Measurements from ENCODE around the gene CFAP45. TPM values are rescaled to one million over a fixed set of nuclear protein-coding genes. Genes with fewer than 3 reads are reported as not detected.

Gene CFAP45
- total RNA-seq, 2 donors from 2014 or later = 0.95 to 2.1 TPM

DNA sequence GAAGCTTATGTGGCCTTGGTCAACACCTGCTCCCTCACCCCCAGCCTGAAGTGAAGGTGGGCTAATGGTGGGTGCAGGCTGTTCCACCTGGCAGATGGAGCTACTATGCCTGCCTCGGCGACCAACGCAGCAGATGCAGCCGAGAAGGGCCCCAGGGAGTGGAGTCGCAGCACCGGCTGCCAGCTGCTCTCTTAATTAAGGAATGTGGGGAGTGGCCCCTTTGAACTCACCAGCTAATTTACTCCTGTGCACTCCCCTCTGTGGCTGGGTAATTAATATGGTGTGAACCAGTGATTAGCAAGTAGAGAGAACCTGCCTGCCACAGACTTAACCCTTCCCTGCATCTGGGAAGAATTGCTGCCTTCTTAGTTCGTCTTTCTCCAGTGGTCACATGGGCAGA, 76.6 kb downstream of the CFAP45 start:
- no peaks in the 10 kb centered on the region for H3K36me3 ChIP-seq
- H3K4me3 ChIP-seq = no peak overlapping the region
- no peak overlapping the region for H3K27ac ChIP-seq
- TF ChIP-seq, protein P1, sequence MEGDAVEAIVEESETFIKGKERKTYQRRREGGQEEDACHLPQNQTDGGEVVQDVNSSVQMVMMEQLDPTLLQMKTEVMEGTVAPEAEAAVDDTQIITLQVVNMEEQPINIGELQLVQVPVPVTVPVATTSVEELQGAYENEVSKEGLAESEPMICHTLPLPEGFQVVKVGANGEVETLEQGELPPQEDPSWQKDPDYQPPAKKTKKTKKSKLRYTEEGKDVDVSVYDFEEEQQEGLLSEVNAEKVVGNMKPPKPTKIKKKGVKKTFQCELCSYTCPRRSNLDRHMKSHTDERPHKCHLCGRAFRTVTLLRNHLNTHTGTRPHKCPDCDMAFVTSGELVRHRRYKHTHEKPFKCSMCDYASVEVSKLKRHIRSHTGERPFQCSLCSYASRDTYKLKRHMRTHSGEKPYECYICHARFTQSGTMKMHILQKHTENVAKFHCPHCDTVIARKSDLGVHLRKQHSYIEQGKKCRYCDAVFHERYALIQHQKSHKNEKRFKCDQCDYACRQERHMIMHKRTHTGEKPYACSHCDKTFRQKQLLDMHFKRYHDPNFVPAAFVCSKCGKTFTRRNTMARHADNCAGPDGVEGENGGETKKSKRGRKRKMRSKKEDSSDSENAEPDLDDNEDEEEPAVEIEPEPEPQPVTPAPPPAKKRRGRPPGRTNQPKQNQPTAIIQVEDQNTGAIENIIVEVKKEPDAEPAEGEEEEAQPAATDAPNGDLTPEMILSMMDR (IDR thresholded peaks at IDR 0.05) = no peak
- H3K27me3 ChIP-seq (replicated peaks; ENCODE audit: insufficient read depth) = no peaks in the 10 kb centered on the region
- no peaks in the 10 kb centered on the region for H3K4me1 ChIP-seq (ENCODE audit: control insufficient read depth in 1 of 2, low read depth in 2 of 2)
- no peaks in the 10 kb centered on the region for H3K9me3 ChIP-seq
- ATAC-seq (ENCODE audit: insufficient number of reproducible peaks, low FRiP score, low read depth) = no peak
- DNase-seq (ENCODE audit: low spot score) = no peak

Other genes starting within 250 kb of the CFAP45 start
- gene CRP, start 185.6 kb downstream of the CFAP45 start, total RNA-seq = not detected
- 100 to 1,000 TPM in 1 of 2 donors, 10 to 100 TPM in 1; 48.6 to 111 TPM for gene DUSP23, start 119.2 kb downstream of the CFAP45 start, total RNA-seq
- not detected for gene FCRL6, start 97.8 kb downstream of the CFAP45 start, total RNA-seq
- gene SLAMF8, start 73.3 kb downstream of the CFAP45 start, total RNA-seq = 1 to 10 TPM; 5.6 to 9.9 TPM
- not detected for gene VSIG8, start 37.5 kb downstream of the CFAP45 start, total RNA-seq
- gene TAGLN2, start 25.3 kb upstream of the CFAP45 start, total RNA-seq = 100 to 1,000 TPM; 298 to 352 TPM
- under 1 TPM in 1 of 2 donors, not detected in 1; 0.99 TPM for gene IGSF9, start 45.4 kb upstream of the CFAP45 start, total RNA-seq
- not detected for gene SLAMF9, start 54.1 kb upstream of the CFAP45 start, total RNA-seq
- 1 to 10 TPM; 5.0 to 6.8 TPM for gene PIGM, start 131.8 kb upstream of the CFAP45 start, total RNA-seq
- gene KCNJ10, start 170.0 kb upstream of the CFAP45 start, total RNA-seq = not detected
- gene KCNJ9, start 181.4 kb upstream of the CFAP45 start, total RNA-seq = under 1 TPM in 1 of 2 donors, not detected in 1; 0.95 TPM
- gene IGSF8, start 198.5 kb upstream of the CFAP45 start, total RNA-seq = 10 to 100 TPM; 29.6 to 40.8 TPM
- gene ATP1A2, start 215.6 kb upstream of the CFAP45 start, total RNA-seq = 100 to 1,000 TPM in 1 of 2 donors, 10 to 100 TPM in 1; 86.0 to 146 TPM